NCI-H2029 (cell line): ENCODE measurements around the gene GSS.

Experiments used
- DNase-seq: peaks from one replicate; lab custom pipeline; 2025; lab: John Stamatoyannopoulos, UW

Gene GSS

GRCh38 chr20:34978092-34978744 is 22.6 kb upstream of the GSS start:
- no peak for DNase-seq

- no peak for DNase-seq
Observed at GRCh38 chr20:34977365-34978091, 21.9 kb upstream of the GSS start.

GRCh38 chr20:34976286-34976685 is 20.7 kb upstream of the GSS start:
- no peak for DNase-seq

- no peak for DNase-seq
Observed at GRCh38 chr20:34974246-34974645, 18.6 kb upstream of the GSS start.

GRCh38 chr20:34971561-34972235 is 16.1 kb upstream of the GSS start:
- no peak for DNase-seq

GRCh38 chr20:34970846-34971560 is 15.4 kb upstream of the GSS start:
- no peak for DNase-seq

GRCh38 chr20:34970193-34970840 is 14.7 kb upstream of the GSS start:
- no peak for DNase-seq

- DNase-seq: no peak
Observed at GRCh38 chr20:34968042-34968775, 12.6 kb upstream of the GSS start.

- no peak for DNase-seq
Observed at GRCh38 chr20:34967421-34967820, 11.8 kb upstream of the GSS start.

GRCh38 chr20:34965051-34965450 is 9.4 kb upstream of the GSS start:
- no peak for DNase-seq

- DNase-seq: no peak
Observed at GRCh38 chr20:34964486-34964885, 8.9 kb upstream of the GSS start.

- no peak for DNase-seq
Observed at GRCh38 chr20:34956751-34957472, 1.3 kb upstream of the GSS start.

- DNase-seq: no peak
Observed at GRCh38 chr20:34956041-34956458, 444 bp upstream of the GSS start.

GRCh38 chr20:34954904-34955230 is 739 bp downstream of the GSS start:
- no peak for DNase-seq

- no peak for DNase-seq
Observed at GRCh38 chr20:34953960-34954359, 1.6 kb downstream of the GSS start.

GRCh38 chr20:34952671-34953070 is 2.9 kb downstream of the GSS start:
- no peak for DNase-seq

- no peak for DNase-seq
Observed at GRCh38 chr20:34951652-34952051, 4.0 kb downstream of the GSS start.

GRCh38 chr20:34951252-34951651 is 4.4 kb downstream of the GSS start:
- DNase-seq: no peak

- DNase-seq: no peak
Observed at GRCh38 chr20:34949120-34949519, 6.5 kb downstream of the GSS start.

GRCh38 chr20:34948030-34948429 is 7.6 kb downstream of the GSS start:
- no peak for DNase-seq

- no peak for DNase-seq
Observed at GRCh38 chr20:34947336-34947735, 8.3 kb downstream of the GSS start.
